GM19025 (cell line): ENCODE measurements around the gene BCR.

Experiments used
- ATAC-seq: cut with Tn5 transposase; IDR thresholded peaks from one replicate; pipeline ENCODE4 v1.9.1; 2021; ENCODE audit warnings: mild to moderate bottlenecking, low read depth, moderate library complexity; ENCODE audit not compliant: unreplicated experiment

Gene BCR

GRCh38 chr22:23270212-23270733 lies 90.0 kb downstream of the BCR start:
- ATAC-seq: no peak

GRCh38 chr22:23270798-23271596 lies 90.7 kb downstream of the BCR start:
- no peak for ATAC-seq

GRCh38 chr22:23271597-23271908 lies 91.2 kb downstream of the BCR start:
- ATAC-seq: no peak

GRCh38 chr22:23272371-23272770 lies 92.1 kb downstream of the BCR start:
- ATAC-seq: no peak

- no peak for ATAC-seq
These were observed 92.5 kb downstream of the BCR start for GRCh38 chr22:23272834-23273233.

GRCh38 chr22:23273445-23274145 lies 93.3 kb downstream of the BCR start:
- ATAC-seq: no peak

GRCh38 chr22:23274146-23274526 lies 93.8 kb downstream of the BCR start:
- ATAC-seq: no peak

- ATAC-seq: no peak
These were observed 94.8 kb downstream of the BCR start for GRCh38 chr22:23274891-23275694.

- no peak for ATAC-seq
These were observed 95.4 kb downstream of the BCR start for GRCh38 chr22:23275751-23276150.

GRCh38 chr22:23276656-23277582 lies 96.6 kb downstream of the BCR start:
- no peak for ATAC-seq

GRCh38 chr22:23277583-23278295 lies 97.4 kb downstream of the BCR start:
- no peak for ATAC-seq

GRCh38 chr22:23278883-23279675 lies 98.8 kb downstream of the BCR start:
- no peak for ATAC-seq

GRCh38 chr22:23279781-23280180 lies 99.5 kb downstream of the BCR start:
- no peak for ATAC-seq

GRCh38 chr22:23280356-23281052 lies 100.2 kb downstream of the BCR start:
- ATAC-seq: no peak

- ATAC-seq: no peak
These were observed 100.7 kb downstream of the BCR start for GRCh38 chr22:23281053-23281405.

GRCh38 chr22:23281406-23282088 lies 101.2 kb downstream of the BCR start:
- no peak for ATAC-seq

- ATAC-seq: no peak
These were observed 101.8 kb downstream of the BCR start for GRCh38 chr22:23282089-23282501.

GRCh38 chr22:23282516-23282915 lies 102.2 kb downstream of the BCR start:
- ATAC-seq: no peak
